MCF 10A (cell line): ENCODE results near the gene SASH1. TPM values are rescaled to one million over a fixed set of nuclear protein-coding genes. Genes with fewer than 3 reads are reported as not detected.

Experiments
- BruUV-seq: library from RNA; stranded (reverse); fragments of 400-500 nt; replicated peaks from 2 replicates; lab custom pipeline; 2021; lab: Mats Ljungman, UMichigan
- CTCF ChIA-PET: fragments of 300-600 bp; sonication (Branson Sonifier 250); formaldehyde crosslinking; extraction: SDS; loops from one replicate; lab custom pipeline; 2021; ENCODE audit warnings: antibody characterized with exemption, inconsistent platforms; lab: Yijun Ruan, JAX
- POLR2A ChIA-PET: fragments of 300-600, 350-650 bp; sonication (Branson Sonifier 250); formaldehyde crosslinking; extraction: SDS; loops from one replicate; lab custom pipeline; 2020; ENCODE audit warnings: antibody characterized with exemption, inconsistent platforms; lab: Yijun Ruan, JAX
- DNase-seq: peaks from one replicate; pipeline ENCODE4 v3.0.0-alpha.2; 2018; ENCODE audit not compliant: unreplicated experiment
- H3K27ac Mint-ChIP-seq: one replicate; pipeline ENCODE4 v1.8.0; 2022; ENCODE audit warnings: mild to moderate bottlenecking, low read depth, mixed read lengths; ENCODE audit not compliant: unreplicated experiment
- H3K27me3 Mint-ChIP-seq: one replicate; pipeline ENCODE4 v1.8.0; 2022; ENCODE audit warnings: mixed read lengths; ENCODE audit not compliant: insufficient read depth, unreplicated experiment
- H3K36me3 Mint-ChIP-seq: one replicate; pipeline ENCODE4 v1.8.0; 2022; ENCODE audit warnings: mild to moderate bottlenecking, moderate library complexity, mixed read lengths; ENCODE audit not compliant: insufficient read depth, unreplicated experiment
- H3K4me1 Mint-ChIP-seq: one replicate; pipeline ENCODE4 v1.8.0; 2022; ENCODE audit warnings: mixed read lengths; ENCODE audit not compliant: insufficient read depth, unreplicated experiment
- H3K4me3 Mint-ChIP-seq: one replicate; pipeline ENCODE4 v1.8.0; 2022; ENCODE audit warnings: mild to moderate bottlenecking, moderate library complexity, mixed read lengths; ENCODE audit not compliant: unreplicated experiment
- H3K9me3 Mint-ChIP-seq: one replicate; pipeline ENCODE4 v1.8.0; 2022; ENCODE audit warnings: mixed read lengths; ENCODE audit not compliant: unreplicated experiment
- CTCF ChIP-seq: fragments of 200-600 bp; IDR thresholded peaks from one replicate; pipeline ENCODE4 v1.8.0; 2022; ENCODE audit warnings: antibody characterized with exemption, mild to moderate bottlenecking; ENCODE audit not compliant: unreplicated experiment
- intact Hi-C: fragments of 100-400 bp; cut with micrococcal nuclease; formaldehyde crosslinking; loops from 2 replicates; pipeline ENCODE4 v1.14.1; 2022
- total RNA-seq: library from RNA; stranded (reverse); gene quantifications from 2 replicates; pipeline ENCODE4 v1.2.3, GENCODE V29; 2022

The SASH1 gene
- total RNA-seq, 1 experiment from 2014 or later: 18.4 TPM

- intact Hi-C loops: no loop called here
- Mint-ChIP-seq H3K27me3 (no peaks in the 10 kb centered on the region), H3K36me3 (peaks cover 15% of the 10 kb centered on the region), H3K4me3 (no peak overlapping the region), H3K27ac (no peak overlapping the region), H3K4me1 (peaks cover 27% of the 10 kb centered on the region), H3K9me3 (no peaks in the 10 kb centered on the region)
- ChIA-PET POLR2A (no interaction called here), CTCF (interaction anchor here (3.8 kb wide), 1 partner anchor 285 kb away, joined by 28 read pairs; no protein-coding TSS in a partner anchor)
- BruUV-seq: no TSS peak
- DNase-seq: no peak
- TF ChIP-seq CTCF: no peak
These were observed 119.4 kb downstream of the SASH1 start for GRCh38 chr6:148461986-148462577.

- Mint-ChIP-seq H3K9me3 (no peaks in the 10 kb centered on the region), H3K4me1 (peaks cover 27% of the 10 kb centered on the region), H3K36me3 (peaks cover 5% of the 10 kb centered on the region), H3K4me3 (no peak overlapping the region), H3K27ac (no peak overlapping the region), H3K27me3 (no peaks in the 10 kb centered on the region)
- intact Hi-C loops: loop anchor here (1.0 kb wide), 3 partner anchors 120 to 286 kb away; no protein-coding TSS in a partner anchor
- BruUV-seq: no TSS peak
- DNase-seq: no peak
- ChIA-PET CTCF (interaction anchor here (0.6 to 3.8 kb wide), 25 partner anchors 10 to 957 kb away, joined by 3 to 28 read pairs (median 4); no protein-coding TSS in a partner anchor), POLR2A (interaction anchor here (0.6 to 1.6 kb wide), 5 partner anchors 23 to 287 kb away, joined by 3 to 5 read pairs (median 3); partner anchors contain the start of gene SASH1)
- no peak for TF ChIP-seq CTCF
These were observed 121.0 kb downstream of the SASH1 start for GRCh38 chr6:148463671-148464070.

DNA sequence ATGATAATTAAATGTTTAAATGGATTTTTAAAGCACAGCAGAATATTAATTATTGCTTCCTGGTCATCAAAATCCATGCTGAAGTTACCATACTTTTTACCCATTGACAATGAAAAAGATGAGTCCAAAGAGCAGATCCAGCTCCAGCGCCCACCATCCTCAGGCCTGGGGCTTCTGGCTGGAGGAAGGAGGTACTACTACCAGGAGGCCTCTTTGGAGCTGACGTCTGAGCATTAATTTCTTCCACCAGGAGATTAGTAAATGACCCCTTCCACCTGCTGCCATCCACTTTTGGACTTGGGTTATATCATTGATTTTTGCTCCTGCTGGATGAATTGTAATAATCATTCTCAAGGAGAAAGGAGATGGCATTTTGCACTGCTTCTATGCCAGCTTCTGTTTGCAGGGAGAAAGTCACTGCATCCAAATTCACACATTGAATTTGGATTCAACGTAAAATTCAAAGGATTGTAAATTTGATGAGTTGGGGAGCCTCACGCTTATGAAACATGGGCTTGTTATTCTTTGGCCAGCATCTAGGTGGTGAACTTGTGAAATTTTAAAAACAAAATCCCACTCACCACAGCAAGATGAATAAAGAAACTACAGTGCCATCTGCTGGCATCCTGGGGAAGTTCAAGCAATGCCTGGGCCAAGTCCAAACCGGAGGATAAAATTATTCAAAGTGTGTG is 121.8 kb downstream of the SASH1 start:
- ChIA-PET POLR2A (interaction anchor here (0.6 to 1.6 kb wide), 6 partner anchors 23 to 287 kb away, joined by 3 to 5 read pairs (median 3); partner anchors contain the start of gene SASH1), CTCF (interaction anchor here (0.7 to 3.8 kb wide), 24 partner anchors 11 to 298 kb away, joined by 3 to 28 read pairs (median 4); no protein-coding TSS in a partner anchor)
- Mint-ChIP-seq H3K27ac (peak overlapping the region; percentile 57), H3K27me3 (no peaks in the 10 kb centered on the region), H3K4me3 (no peak overlapping the region), H3K9me3 (no peaks in the 10 kb centered on the region), H3K36me3 (peaks cover 10% of the 10 kb centered on the region), H3K4me1 (peaks cover 27% of the 10 kb centered on the region)
- DNase-seq: peak; percentile 73
- peak; percentile 96 for TF ChIP-seq CTCF
- intact Hi-C loops: loop anchor here (1.0 kb wide), 3 partner anchors 121 to 287 kb away; no protein-coding TSS in a partner anchor
- BruUV-seq: no TSS peak

GRCh38 chr6:148465011-148465335 is 122.3 kb downstream of the SASH1 start:
- peaks cover 27% of the 10 kb centered on the region for H3K4me1 Mint-ChIP-seq

More at GRCh38 chr6:148465011-148465335, 122.3 kb downstream of the SASH1 start:
- H3K27ac Mint-ChIP-seq: peak overlapping the region; percentile 57
- H3K4me3 Mint-ChIP-seq: no peak overlapping the region
- TF ChIP-seq CTCF: no peak
- H3K36me3 Mint-ChIP-seq: peaks cover 10% of the 10 kb centered on the region
- DNase-seq: no peak
- ChIA-PET CTCF (interaction anchor here (0.7 to 3.8 kb wide), 11 partner anchors 11 to 288 kb away, joined by 3 to 28 read pairs (median 5); no protein-coding TSS in a partner anchor), POLR2A (interaction anchor here (1.2 to 1.3 kb wide), 2 partner anchors 24 to 123 kb away, joined by 4 to 5 read pairs; partner anchors contain the start of gene SASH1)
- no peaks in the 10 kb centered on the region for H3K27me3 Mint-ChIP-seq
- intact Hi-C loops: no loop called here
- BruUV-seq: no TSS peak
- H3K9me3 Mint-ChIP-seq: no peaks in the 10 kb centered on the region
